Activated CD8-positive, alpha-beta memory T cell treated with anti-CD3 and anti-CD28 coated beads, Interleukin-2, amount 50 U/mL, for 24 hours (primary cell): ENCODE data around the gene C19orf25.
"Not testable (repeated sequence)": the region's sequence is repeated elsewhere in the genome, so short reads cannot be mapped to it uniquely, and the experiment has no call there.

ENCODE experiments used
- DNase-seq: peaks from one replicate; pipeline ENCODE4 v3.0.0-alpha.2; 2020; ENCODE audit errors: extremely low read depth

Gene C19orf25

GRCh38 chr19:1449467-1450442 is 29.3 kb downstream of the C19orf25 start, which contains the start of gene APC2:
APC2 (plus strand) TSS chr19:1450121; CDS start chr19:1453002, 2,881 bp downstream.
- no peak for DNase-seq

- DNase-seq = no peak
Observed at GRCh38 chr19:1447944-1448343, 31.1 kb downstream of the C19orf25 start.

GRCh38 chr19:1447504-1447903 is 31.5 kb downstream of the C19orf25 start:
- no peak for DNase-seq

- no peak for DNase-seq
Observed at GRCh38 chr19:1446713-1447481, 32.1 kb downstream of the C19orf25 start.

GRCh38 chr19:1445932-1446712 is 32.9 kb downstream of the C19orf25 start:
- no peak for DNase-seq

- no peak for DNase-seq
Observed at GRCh38 chr19:1445185-1445931, 33.7 kb downstream of the C19orf25 start.

GRCh38 chr19:1441677-1442438 is 37.2 kb downstream of the C19orf25 start:
- DNase-seq = no peak

GRCh38 chr19:1441022-1441426 is 38.0 kb downstream of the C19orf25 start:
- no peak for DNase-seq

- no peak for DNase-seq
Observed at GRCh38 chr19:1440418-1440801, 38.6 kb downstream of the C19orf25 start.

GRCh38 chr19:1439525-1440417 is 39.2 kb downstream of the C19orf25 start:
- DNase-seq = not testable (repeated sequence)

- no peak for DNase-seq
Observed at GRCh38 chr19:1438933-1439354, 40.1 kb downstream of the C19orf25 start.

- peak; percentile 82 for DNase-seq
Observed at GRCh38 chr19:1438035-1438932, 40.7 kb downstream of the C19orf25 start, which contains the start of gene RPS15. RPS15 (plus strand) TSS chr19:1438396; CDS start chr19:1438426, 30 bp downstream.

- DNase-seq = no peak
Observed at GRCh38 chr19:1437609-1438008, 41.4 kb downstream of the C19orf25 start.

GRCh38 chr19:1435378-1435989 is 43.5 kb downstream of the C19orf25 start:
- no peak for DNase-seq

GRCh38 chr19:1434577-1435060 is 44.4 kb downstream of the C19orf25 start:
- DNase-seq = no peak

- no peak for DNase-seq
Observed at GRCh38 chr19:1434040-1434366, 45.0 kb downstream of the C19orf25 start.
